GM19023 (cell line): ENCODE results near the gene RAB8B.
"Not testable (repeated sequence)": the region's sequence is repeated elsewhere in the genome, so short reads cannot be mapped to it uniquely, and the experiment has no call there.

Source experiments
- ATAC-seq: cut with Tn5 transposase; IDR thresholded peaks from one replicate; pipeline ENCODE4 v1.9.1; 2021; ENCODE audit warnings: mild to moderate bottlenecking, moderate library complexity; ENCODE audit not compliant: unreplicated experiment

RAB8B gene

DNA sequence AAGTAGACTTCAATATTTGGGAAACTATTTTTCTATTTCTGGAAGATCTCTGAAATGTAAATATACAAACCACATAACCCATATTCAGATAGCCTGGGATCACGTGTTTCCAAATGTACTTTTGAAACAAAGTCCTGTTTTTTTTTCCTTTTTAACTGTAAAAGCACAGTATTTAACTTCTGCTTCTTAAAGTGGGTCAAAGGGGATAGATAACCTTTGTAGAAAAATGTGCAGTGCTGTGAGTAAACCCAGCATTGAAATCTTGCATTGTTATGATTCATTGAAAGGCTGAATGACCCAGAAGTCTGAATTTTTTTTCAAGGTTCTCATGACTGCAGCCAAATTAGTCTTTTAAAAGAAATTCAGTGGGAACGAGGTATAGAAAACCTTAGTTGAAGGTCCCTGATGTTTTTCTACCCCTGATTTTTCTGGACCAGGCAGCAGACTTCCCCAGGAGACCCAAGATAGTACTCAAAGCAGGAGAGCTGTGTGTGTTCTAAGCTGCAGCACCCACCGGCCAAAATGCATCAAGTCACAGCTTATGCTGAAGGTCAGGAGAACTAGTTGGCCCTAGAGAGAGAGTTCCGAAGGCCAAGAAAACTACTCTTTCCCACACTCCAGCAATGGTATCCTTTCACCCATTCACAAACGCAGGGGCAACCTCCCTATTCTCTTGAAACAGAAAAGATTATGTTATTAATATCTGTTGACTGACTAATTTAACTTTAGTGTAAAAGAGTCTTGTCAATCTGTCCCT is 44.4 kb downstream of the RAB8B start:
- no peak for ATAC-seq

DNA sequence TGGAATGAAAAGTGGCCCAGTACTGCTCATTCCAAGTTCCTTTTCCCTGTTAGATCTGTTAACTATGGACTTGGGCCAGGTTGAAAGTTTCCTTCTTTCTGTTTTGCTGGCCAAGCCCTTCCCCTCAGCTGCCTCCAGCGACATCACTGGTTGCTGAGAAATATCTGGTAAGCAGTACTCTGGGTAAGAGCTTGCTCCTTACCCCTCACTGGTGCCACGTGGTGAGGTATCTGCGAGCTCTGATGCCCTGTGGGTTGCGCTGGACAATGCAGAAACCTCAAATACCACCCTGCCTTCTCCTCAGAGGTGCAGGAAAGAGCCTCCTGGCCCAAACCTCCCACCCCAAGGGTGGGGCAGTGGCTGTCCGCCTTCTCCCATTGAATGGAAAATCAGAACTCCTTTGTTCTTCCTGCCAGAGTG is 45.1 kb downstream of the RAB8B start:
- ATAC-seq: no peak

DNA sequence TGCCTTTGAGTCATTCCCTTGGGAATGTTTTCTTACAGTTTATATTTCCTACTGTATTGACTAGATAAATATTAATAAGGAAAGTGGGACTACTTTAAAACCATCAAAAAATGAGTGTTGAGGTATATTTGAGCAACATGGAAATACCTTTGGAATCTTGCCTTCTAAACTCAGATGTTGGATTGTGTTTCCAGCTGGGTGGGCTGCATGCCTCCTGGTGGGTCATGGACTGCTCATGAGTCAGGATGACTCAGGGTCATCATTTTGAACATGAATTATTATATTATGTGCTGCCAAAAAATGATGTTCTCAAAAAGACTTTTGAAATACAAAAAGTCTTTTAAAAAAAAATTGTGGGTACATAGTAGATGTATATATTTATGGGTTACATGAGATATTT is 46.9 kb downstream of the RAB8B start:
- ATAC-seq: no peak

DNA sequence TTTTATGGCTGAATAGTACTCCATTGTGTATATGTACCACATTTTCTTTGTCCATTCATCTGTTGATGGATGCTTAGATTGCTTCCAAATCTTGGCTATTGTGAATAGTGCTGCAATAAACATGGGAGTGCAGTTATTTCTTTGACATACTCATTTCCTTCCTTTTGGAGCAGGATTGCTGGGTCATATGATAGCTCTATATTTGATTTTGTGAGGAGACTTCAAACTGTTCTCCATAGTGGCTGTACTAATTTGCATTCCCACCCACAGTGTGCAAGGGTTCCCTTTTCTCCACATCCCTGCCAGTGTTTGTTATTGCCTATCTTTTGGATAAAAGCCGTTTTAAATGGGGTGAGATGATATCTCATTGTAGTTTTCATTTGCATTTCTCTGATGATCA is 47.7 kb downstream of the RAB8B start:
- not testable (repeated sequence) for ATAC-seq

DNA sequence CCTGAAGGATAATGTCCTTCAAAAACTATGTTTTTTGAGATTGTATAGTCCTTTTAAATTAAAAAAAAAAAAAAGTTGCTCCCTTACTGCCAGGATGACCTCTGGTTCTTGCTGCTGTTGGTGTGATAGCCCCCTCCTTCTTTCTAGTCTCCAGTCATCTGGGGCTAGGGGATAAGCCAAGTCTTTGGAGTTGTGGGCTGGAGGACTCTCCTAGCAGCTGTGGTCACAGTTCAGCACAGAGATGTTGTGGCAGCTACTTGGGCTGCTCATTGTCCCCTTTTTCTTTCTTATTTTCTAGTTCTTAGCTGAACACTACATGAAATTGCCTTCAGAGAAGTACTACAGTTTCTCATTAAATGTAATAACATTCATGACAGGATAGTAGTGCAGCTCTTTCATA is 48.8 kb downstream of the RAB8B start:
- no peak for ATAC-seq

DNA sequence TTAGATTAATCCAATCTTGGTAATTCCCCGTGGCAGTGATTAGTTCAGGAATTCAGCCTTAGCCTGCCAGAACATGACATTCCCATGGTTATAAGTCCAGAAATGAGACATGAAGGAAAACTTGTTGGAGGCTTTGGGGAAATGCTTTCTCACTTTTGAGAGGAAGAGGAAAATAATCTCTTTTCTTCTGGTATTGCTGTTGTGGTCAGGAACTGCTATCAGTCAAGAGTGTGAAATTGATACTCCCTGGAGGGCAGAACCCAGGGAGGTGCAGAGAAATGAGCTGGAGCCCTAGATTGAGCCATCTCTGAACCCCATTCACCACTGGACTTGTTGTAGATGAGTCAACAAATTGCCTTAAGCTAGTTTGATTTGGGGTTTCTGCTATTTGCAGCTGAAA is 49.4 kb downstream of the RAB8B start:
- ATAC-seq: no peak

DNA sequence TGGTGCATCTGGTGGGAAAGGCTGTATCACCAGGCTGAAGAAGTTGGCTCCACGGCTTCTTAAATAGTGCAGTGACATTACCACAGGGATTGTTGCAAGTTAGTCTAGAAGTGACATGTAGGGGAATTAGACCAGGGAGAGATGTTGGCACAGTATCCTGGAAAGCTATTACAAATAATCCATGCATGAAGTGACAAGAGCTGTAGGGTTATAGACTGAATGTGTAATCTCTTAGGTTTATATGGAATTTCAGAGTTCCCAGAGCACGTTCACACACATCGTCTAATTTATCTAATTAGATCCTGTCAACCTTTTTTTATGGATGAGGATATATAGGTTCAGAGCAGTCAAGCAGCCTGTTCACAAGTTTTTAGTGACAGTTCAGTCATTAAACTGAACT is 50.7 kb downstream of the RAB8B start:
- no peak for ATAC-seq

DNA sequence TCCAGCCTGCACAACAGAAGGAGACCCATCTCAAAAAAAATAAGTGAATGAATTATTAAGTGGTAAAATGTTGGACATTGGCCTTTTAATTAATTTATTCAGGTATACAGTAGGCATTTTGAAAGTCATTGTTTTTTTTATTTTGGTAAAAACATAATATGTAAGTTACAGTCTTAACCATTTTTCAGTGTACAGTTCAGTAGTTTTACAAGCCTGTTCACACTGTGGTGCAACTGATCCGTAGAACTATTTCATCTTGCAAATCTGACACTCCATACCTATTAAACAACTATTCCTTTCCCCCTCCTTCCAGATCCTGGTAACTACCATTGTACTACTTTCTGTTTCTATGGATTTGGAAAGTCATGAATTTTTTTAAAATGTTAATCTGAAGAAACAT is 51.9 kb downstream of the RAB8B start:
- no peak for ATAC-seq

DNA sequence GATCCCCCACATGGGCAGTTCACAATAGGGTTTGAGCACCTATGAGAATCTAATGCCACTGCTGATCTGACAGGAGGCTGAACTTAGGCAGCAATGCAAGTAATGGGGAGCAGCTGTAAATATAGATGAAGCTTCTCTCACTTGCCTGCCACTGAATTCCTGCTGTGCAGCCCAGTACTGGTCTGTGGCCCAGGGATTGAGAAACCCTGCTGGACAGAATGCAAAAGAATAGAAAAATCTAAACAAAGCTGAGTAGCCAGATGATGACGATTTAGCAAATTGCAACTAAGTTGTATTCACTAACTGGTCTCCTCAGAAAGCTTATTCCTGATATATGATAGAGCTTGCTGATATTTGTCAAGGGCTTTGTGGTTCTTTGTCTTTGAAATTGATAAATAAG is 53.7 kb downstream of the RAB8B start:
- no peak for ATAC-seq

DNA sequence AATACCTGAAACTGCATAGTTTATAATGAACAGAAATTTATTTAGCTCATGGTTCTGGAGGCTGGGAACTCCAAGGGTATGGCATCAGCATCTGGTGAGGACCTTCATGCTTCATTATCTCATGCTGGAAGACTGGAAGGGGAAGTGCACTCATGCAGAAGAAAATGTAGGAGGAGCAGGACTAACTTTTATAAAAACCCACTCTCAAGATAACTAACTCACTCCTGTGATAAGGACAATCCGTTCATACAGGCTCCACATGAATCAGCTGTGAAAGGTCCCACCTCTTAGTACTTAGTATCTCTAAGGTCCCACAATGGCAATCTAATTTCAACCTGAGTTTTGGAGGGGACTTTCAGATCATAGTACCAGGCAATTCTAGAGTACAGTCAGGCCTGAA is 54.4 kb downstream of the RAB8B start:
- ATAC-seq: no peak

DNA sequence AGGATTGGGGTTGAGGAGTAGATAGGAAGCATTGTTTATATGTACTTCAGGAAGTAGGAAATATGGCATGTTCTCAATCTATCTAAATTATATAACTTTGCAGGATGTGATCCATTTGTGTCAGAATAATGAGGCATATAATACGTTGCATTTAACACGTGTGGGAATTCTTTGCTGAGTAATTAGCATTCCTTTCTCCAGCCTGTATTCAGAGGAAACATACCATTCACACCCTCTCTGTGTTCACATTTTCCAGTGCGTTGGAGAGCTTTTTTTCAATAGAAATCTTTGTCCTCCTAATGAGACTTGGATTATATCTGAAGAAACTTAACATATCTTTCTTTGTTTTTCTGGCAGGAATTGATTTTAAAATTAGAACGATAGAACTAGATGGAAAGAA is 55.0 kb downstream of the RAB8B start:
- no peak for ATAC-seq

DNA sequence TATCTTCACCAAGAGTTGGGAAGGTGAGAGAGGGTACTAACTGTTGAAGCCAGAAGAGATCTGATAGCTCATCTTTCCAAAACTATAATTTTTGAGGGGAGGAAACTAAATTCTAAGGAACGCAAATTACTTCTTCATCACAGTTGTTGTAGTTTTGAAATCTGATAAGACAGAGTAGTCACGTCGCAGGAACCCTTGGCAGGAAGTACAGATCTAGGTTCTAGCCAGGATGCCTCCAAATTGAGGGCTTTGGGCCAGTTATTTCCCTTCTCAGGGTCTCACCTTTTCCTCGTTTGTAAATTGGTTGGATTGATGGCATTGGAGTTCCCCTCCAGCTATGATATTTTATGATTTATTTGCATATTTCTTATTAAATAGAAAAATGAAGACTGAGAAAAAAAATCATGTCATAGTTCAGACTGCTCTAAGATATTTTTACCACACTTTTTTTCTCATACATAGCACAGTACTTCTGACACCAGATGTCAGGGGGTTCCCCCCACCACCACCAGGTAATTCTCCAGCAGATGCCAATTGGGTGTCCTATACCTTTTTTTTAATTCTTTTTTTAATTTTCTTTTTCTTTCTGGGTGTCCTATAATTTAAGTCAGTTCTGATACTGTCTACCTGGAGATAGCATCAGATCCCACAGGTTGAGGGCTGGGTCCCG is 55.7 kb downstream of the RAB8B start:
- no peak for ATAC-seq

DNA sequence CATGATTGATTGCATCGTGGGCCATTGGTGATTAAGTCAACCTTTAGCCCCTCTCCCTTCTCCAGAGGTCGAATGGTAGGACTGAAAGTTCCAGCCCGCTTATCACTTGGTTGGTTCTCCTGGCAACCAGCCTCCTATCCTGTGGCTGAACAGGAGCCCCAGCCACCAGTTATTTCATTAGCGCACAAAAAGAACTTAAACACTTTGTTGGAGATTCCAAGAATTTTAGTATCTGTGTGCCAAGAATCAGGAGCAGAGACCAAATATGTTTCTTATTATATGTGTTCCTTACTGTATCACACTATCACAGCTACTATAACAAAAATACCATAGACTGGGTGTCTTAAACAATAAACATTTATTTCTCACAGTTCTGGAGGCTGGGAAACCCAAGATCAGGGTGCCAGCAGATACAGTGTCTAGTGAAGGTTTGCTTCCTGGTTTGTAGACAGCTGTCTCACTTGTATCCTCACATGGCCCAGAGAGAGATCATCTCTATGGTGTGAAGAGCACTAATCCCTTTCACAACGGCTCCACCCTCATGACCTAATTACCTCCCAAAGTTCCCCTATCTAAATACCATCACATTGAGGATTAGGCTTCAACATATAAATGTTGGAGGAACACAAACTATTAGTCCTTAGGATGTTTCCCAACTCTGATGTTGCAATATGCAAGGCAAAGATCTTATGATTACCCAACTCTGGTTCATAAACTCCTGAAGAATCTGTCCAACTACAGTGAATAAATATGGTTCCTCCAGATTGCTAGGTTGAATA is 57.5 kb downstream of the RAB8B start:
- no peak for ATAC-seq

DNA sequence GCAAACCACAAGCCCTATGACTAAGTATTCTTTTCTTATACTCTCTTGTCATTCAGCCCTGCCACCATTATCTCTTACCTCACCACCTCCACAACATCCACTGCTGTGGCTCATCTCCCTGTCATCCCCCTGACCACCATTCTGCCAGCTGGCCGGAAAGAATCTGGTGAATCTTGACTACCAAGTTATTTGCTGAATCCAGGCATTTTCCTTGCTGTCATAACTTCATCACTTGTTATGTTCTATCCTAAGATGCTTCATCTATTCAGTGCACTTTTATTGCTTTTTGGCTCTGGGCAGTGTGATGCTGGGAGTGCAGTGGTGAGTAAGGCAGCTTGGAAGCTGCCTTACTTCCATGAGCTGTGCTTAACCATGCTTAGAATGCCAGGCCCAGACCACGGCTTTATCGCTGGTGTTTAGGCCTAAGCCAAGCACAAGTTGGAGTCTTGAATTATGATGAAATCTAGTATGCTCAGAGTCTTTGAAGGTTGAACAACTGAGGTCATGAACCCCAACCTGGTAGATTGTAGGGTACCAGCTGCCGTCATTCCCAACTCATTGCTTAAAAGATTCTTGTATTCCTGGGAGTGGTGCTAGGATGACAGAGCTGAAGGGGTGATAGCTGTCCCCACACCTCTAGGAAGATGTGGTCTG is 61.0 kb downstream of the RAB8B start:
- ATAC-seq: no peak

DNA sequence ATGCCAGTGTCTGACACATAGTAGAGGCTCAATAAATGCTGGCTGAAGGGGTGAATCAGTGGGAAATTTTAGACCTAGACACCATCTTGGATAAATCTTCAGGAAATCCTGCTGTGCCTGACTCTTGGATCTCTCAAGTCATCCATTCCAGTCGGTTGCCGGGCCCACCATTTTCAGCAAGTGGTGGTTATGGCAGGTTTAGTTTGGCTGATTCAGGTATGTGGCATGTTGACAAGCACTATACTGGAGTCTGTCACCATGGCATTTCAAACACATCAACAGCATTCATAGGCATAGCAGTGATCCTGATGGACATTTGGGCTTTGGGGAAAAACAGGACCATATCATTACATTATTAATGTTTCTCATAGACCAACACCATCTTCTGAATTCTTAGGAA is 62.3 kb downstream of the RAB8B start:
- no peak for ATAC-seq

DNA sequence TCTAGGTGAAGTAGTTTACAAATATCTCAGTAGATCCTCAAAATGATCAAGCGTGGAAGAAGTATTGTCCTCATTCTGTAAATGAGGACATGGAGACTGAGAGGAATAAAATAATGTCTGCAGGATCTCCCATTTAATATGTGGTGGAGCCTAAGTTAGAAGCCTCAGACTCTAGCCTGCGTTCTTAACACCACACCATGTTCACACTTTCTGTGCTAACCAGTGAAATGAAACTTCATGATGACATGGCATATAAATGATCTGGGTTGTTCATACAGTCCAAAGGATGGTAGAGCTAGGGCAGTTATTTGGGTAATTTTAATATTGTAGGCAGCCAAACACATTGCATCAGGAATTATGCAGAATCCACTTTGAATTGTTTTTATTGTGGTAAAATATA is 62.9 kb downstream of the RAB8B start:
- no peak for ATAC-seq

DNA sequence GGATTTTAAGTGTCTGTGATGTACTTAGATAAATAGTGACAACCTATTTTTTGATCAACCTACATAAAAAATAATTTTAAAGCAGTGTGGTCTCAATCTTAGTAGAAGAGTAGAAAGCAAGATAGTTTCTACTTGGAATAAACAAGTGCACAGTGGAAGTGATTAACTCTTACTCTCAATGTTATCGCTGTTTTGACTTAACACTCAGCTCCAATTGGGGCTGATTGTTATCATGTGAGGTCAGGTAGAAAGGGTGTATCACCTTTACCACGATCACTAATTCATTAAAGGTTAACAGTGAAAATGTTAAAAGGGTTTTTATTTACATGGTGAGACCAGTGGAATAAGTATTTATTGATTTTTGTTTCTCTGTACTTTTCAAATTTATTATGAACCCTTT is 65.6 kb downstream of the RAB8B start:
- no peak for ATAC-seq

DNA sequence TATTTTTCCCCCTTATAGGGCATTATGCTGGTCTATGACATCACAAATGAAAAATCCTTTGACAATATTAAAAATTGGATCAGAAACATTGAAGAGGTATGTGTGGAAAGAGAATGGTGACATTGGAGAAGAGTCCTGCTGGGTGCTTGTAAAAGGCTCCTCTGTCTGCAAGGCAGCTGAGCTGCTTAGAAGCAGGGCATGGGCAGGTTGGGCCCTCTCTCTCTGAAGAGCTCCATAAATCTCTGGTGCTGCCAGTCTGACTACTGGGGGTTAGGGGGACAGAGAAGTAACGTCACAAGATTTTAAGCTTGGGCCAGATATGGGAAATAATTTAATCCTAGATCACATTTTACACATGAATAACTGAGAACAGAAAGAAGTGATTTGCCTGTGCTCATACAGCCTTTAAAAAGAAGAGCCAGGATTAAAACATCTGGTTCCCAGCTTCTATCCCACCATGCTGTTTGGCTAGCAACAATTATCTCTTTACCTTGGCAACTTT is 66.1 kb downstream of the RAB8B start:
- no peak for ATAC-seq

DNA sequence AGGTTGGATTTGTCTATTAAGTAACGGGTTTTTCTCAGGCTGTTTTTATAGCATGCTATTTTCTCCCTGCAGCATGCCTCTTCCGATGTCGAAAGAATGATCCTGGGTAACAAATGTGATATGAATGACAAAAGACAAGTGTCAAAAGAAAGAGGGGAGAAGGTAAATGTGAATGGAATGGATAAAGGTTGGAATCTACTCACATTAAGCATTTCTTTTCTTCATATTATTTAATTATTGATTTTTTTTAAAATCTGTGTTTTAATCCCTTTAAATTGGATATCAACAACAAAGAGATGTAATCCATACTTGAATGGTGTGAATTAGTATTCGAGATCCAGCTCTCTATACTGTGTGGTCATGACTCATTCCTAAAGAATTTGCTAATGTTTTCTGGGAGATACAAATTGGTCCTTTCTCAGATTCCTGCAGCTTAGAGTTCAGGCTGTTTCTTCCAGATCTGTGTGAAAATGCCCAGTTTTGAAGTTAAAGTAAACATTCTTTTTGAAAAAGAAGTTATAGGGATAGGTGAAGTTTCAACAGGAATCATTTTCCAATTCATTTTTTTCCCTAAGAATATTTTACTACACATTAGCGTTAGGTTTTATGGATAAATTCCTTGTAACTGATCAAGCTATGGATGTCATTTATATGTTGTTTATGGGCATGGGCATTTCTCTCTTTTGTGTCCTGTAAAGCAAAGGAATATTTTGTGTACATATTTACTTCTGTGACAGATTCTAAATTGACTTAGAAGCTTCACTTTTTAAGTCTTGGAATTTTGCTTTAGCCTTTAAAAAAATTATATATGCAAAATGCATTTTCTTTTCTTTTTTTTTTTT is 67.2 kb downstream of the RAB8B start:
- ATAC-seq: no peak

DNA sequence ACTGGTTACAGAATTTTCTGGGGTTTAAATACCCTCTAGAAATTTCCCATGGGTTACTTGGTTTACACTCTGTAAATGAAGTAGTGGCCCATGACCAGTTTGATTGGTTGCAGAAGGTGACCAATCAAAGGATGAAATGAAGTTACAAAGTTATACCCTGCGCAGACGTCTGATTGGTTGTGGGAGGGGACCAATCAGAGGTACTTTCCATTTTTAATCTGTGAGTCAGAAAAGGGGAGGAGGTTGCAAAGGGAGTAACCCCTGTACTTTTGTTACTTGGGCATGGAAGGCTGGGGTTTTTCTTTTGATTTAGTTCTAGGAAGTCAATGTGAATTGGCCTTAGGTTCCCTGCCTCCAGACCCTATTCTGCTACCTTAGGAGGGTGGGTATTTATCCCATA is 69.3 kb downstream of the RAB8B start:
- ATAC-seq: no peak
